Stimulated activated CD4-positive, alpha-beta T cell treated with anti-CD3 and anti-CD28 coated beads, Interleukin-15, amount 100 ng/mL, for 48 hours (primary cell): ENCODE measurements around the gene GAS2L1.

Experiments used
- DNase-seq, 2 donors: peaks; one replicate each; pipeline ENCODE4 v3.0.0-alpha.2; 2020; ENCODE audit warnings: low read depth in 2 of 2

Gene GAS2L1

DNA sequence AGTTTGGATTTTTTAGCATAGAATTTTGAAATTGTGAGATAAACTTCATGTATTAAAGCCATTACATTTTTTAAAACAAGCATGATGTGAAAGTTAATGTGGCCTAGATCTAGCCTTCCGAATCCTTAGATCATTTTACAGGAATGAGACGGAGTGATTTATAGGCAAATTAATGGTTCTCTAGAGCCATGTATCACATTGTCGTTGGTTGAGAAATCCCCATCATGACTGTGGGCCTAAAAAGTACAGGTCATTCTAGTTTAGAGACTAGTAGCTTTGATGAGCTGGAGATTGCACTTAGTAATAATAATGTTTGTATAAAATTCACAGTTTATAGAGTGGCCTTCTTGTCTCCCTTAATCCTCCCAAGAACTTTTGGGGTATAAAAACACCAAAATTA lies 31.3 kb upstream of the GAS2L1 start:
- DNase-seq, result no peak

DNA sequence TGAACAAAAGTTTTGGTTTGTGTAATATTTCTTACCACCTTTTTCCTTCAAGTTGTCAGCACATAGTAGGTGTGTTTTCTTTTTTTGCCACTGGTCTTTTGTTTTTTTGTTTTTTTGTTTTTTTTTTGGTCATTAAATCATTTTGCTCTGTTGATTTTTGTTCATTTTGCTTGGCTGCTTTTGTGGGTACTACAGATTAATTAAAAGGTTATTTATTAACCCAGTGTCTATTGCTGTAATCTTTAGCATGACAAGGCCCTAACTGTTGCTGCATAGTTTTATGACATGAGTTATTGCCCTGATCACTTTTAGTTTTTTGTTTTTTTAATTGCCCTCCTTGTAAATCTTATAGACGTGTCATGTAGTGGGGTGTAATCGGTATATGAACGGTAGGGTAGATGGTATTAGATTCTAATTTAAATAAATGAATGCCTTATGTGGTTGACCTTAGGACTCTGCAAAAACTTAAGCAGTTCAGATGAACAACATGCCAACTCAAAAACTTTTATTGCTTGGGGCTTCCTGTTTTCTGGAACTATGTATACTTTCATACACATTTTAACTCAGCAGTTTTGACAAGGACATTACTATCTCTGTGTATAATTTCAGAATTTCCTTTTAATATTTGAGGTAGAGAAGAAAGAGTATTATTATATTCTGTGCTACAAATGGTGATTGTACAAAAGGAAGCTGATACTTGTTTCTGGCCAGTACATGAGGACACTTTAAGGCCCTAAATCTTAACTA lies 30.5 kb upstream of the GAS2L1 start:
- no peak for DNase-seq

DNA sequence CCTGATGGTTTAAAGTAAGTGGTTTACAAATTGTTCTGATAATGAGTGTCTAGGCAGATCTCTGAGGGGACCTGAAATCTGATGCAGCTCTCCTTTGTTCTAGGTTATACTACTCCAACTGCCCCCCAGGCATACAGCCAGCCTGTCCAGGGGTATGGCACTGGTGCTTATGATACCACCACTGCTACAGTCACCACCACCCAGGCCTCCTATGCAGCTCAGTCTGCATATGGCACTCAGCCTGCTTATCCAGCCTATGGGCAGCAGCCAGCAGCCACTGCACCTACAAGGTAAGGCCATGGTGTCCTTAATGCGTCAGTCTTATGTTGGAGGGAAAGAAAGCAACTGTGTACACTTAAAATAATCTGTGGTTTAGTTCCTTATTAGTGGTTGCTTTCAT lies 28.5 kb upstream of the GAS2L1 start:
- DNase-seq, result no peak

DNA sequence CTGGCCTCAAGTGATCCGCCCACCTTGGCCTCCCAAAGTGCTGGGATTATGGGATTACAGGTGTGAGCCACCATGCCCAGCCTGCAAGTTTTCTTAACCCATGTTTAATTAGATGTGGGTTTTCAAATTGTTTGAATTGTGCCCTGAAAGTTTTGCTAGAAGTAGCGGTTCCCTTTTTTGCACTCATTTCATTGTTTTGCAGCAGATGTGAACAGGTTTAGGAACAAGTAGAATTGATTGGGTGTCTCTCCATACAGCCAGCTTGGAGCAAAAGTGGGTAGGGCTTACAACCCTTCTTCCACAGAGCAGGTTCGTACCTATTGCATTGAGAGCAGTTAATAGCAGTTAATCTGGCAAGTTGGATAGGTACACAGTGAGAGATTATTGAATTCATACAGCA lies 22.3 kb upstream of the GAS2L1 start:
- DNase-seq, result no peak

DNA sequence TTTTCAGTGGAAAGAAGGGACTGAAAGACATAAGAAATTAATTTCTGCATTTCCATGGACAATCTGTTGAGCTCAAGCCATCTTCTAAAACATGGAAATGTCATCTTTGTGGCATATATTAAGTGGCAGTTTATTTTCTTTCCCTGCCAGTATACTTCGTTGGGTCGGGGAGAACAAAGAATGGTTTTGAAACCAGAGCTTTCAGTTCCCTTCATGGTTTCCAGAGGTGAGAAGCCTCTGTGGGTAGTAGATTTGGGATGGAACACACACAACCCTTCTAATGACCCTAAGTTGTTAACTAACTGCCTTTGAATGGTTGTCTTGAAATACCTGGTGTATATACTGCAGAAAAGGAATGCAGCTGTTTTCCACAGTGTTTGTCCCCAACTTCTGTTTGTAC lies 17.6 kb upstream of the GAS2L1 start:
- no peak for DNase-seq

DNA sequence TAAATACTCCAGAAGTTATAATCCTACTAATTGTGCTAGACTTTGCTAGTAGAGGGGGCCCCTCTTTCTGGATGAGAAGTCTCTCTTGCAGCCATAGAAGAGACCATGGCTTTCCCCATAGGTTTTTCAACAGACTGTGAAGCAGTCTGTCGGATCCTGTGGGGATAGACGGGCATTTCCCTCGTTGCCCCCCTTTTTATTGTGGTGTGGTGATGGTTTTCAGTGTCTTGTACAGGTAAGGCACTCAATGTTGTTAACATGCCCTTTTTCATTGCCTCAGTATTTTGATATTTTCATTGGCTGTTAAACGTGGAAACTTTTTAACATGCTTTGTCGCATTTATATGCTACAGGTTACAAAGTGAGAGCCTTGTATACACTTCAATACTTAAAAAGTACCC lies 16.4 kb upstream of the GAS2L1 start:
- DNase-seq, result no peak

DNA sequence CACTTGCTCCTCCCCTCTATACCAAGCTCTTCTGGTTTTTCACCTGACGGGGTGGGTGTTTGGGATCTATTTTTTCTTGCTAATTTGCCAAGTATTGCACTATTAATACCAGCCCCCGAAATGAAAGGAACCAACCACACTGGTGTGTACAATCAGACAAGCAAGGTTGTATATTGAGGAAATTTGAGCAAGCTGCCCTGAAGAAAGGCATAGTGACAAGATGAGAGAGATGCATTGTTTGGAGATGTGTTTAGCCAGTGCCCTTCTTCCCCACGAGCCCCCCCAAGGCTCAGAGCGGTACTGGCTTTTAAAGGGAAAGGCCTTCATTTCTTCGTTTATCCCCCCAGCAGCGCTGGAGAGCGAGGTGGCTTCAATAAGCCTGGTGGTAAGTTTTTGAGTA lies 15.2 kb upstream of the GAS2L1 start:
- no peak for DNase-seq

DNA sequence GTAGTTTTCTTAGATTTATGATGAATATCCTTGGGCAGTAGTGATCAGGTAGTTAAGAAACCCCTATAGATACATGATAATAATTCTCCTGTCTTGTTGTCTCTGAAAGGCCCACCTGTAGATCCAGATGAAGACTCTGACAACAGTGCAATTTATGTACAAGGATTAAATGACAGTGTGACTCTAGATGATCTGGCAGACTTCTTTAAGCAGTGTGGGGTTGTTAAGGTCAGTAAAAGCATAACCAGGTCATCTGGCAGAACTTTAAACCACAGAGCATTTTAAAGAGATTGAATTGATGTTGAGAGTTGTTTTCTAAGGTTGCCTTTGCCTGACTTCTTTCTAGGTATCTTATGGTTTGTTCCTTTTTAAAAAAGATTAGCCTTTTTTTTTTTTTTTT lies 14.1 kb upstream of the GAS2L1 start:
- no peak for DNase-seq

DNA sequence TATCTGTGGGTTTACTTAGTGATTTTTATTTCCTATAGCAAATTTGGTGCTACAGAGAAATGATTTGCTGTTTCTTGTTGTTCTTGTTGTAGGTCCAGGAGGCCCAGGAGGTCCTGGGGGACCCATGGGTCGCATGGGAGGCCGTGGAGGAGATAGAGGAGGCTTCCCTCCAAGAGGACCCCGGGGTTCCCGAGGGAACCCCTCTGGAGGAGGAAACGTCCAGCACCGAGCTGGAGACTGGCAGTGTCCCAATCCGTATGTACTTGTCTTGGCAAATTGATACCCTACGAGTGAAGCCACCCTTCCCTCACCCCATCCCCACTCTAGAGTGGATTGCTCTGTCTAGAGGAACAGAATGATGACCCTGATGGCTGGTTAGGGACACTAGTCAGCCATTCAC lies 7.8 kb upstream of the GAS2L1 start:
- no peak for DNase-seq

DNA sequence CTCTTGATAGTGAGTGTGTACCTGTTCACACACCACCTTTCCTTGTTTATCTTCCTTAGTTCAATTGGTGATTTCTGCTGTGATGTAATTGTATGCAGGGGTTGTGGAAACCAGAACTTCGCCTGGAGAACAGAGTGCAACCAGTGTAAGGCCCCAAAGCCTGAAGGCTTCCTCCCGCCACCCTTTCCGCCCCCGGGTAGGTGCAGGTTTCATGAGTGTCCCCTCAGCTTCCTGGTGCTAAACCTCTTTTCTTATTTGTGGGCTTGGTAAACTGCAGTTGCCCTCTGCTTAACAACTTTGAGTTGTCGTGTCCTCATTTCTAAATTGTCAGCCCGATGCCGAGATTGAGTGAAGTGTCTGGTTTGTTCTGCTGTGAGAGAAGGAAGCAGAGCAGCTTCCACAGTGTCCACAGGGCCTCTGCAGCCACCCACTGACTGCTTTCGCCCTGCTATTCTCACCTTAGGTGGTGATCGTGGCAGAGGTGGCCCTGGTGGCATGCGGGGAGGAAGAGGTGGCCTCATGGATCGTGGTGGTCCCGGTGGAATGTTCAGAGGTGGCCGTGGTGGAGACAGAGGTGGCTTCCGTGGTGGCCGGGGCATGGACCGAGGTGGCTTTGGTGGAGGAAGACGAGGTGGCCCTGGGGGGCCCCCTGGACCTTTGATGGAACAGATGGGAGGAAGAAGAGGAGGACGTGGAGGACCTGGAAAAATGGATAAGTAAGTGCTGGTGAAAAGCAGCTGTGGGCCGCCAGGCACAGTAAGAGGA lies 7.1 kb upstream of the GAS2L1 start:
- DNase-seq, result no peak

DNA sequence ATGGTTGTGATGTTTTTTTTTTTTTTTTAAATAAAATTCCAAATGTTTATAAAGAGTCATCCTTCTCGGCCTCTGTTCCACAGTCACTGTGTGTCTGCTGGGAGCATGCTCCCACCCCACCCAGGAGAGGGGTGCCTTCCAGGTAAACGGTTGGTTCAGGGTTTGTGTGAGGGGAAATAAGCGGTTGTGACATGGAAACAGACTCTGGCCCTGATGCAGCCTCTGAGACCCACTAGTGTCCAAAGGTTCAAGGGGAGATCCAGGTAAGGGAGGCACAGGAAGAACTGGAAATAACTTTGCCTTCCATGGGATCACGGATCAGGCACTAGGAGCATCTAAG lies 6.0 kb upstream of the GAS2L1 start:
- DNase-seq, result no peak

DNA sequence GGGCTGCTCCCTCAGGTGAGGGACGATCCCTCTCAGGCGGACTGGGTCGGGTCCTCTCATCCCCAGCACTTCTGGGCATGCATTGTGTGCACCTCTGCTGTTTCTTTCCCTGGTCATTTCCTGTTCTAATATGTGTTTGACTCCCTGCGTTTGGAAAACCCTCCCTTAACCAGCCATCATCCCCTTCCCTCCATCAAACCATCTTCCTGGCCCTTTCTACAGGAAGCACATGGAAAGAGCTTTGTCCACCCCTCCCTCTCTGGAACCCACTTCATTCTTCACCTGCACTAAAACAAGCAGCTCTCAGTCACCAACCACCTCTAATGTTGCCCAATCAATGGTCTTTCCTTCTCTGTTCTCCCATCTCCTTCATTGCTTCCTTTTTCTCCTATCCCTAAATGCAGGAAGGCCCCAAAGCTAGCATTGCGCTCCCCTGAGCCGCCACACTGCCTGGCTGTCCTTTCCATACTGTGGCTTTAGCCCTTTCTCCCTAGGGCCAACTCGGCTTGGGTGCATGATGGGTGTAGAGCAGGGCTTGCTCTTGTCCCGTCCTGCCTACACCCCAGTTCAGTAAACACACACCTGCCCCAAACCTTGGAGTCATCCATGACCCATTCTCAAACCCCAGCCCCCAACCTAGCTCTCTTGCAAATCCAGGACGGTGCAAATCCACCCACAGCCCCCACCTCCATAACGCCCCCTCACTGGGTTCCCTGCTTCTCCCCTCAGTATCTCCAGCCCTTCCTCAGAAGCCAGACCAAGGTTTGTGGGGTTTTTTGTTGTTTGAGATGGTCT lies 5.4 kb upstream of the GAS2L1 start:
- DNase-seq, result no peak

DNA sequence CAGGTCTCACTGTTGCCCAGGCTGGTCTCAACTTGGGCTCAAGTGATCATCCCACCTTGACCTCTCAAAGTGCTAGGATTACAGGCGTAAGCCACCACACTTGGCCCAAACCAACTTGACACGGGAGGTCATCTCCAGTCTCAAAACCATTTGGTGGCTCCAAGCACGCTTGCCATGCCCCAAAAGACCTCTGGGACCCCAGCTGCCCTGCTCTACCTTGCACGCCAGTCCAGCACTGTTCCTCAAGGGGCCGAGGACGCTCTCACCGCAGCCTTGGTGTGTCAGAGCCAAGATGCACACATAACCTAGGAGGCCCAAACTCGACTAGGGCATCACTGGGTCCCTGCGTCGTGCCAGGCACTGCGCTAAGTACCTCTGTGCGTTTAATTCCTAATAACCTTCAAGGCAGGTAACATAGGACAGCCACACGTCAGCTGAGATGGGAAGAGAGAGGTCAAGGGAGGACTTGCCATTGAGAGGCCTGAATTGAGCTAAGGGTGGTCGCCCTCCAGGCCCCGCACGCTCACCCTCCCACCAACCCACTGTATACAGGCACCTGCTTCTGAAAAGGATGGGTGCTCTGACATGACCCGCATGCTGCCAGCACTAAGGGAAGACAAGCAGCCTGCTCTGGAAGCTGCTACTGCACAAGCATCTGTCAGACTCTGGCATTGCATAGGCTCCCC lies 4.6 kb upstream of the GAS2L1 start:
- no peak for DNase-seq

DNA sequence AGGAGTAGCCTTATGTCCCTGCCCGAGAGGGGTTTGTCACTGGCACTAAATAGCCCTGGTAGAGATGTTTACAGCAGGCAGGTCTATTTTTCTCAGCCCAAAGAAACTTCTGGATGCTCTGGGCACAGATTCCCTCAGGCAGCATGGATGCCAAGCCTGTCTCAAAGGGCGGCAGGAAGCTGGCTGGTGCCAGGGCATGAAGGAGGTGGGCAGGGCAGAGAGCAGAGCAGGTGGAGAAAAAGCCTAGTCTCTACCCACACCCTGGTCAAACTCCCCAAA lies 4.1 kb upstream of the GAS2L1 start:
- DNase-seq, result no peak

DNA sequence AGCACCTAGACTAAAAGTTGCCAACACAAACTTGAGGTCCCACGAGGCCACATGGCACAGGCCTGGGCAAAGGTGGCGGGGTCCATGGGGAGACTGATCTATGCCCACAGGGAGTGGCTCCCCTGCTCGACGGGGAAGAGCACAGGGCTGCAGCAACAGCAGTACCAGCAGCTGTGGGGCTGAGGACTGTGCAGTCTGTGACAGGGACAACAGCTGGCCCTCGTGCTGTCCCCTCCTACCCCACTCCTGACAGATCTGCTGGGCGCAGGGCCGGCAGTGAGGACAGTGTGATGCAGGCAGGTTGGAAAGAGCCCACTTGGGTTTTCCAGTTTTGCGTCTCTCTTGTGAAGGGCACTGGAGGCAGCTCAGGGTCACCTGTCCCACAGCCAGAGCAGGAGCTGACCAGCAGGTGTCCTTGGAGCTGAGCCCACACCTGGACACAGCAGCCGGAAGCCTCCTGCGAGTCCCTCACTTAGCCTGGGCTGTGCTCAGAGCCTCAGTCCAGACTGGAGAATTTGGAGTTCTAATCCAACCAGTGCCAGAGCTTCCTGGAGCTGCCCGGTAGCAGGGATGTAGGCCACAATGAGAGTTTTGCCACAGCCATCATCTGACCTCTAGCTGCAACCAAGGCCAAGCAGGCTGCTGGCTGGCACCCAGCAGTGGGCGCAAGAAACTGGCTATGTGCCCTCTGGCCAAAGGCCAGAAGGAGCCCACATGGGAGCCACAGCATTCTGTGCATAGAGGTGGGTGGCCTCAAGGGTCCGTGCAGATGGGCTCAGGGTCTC lies 3.6 kb upstream of the GAS2L1 start:
- no peak for DNase-seq

DNA sequence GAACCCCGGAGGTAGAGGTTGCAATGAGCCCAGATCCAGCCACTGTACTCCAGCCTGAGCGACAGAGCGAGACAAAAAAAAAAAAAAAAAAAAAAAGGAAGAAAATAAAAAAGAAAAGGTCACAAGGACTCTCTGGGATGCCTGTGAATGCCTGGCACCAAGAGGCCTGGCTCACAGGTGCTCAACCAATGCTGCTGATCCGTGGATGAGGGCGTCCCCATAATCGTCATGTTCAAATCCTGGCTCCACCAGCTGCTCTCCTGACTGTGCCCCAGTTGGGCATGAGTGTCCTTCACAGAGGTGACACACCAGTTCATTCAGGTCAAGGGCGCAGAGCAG lies 645 bp upstream of the GAS2L1 start:
- DNase-seq, result no peak

DNA sequence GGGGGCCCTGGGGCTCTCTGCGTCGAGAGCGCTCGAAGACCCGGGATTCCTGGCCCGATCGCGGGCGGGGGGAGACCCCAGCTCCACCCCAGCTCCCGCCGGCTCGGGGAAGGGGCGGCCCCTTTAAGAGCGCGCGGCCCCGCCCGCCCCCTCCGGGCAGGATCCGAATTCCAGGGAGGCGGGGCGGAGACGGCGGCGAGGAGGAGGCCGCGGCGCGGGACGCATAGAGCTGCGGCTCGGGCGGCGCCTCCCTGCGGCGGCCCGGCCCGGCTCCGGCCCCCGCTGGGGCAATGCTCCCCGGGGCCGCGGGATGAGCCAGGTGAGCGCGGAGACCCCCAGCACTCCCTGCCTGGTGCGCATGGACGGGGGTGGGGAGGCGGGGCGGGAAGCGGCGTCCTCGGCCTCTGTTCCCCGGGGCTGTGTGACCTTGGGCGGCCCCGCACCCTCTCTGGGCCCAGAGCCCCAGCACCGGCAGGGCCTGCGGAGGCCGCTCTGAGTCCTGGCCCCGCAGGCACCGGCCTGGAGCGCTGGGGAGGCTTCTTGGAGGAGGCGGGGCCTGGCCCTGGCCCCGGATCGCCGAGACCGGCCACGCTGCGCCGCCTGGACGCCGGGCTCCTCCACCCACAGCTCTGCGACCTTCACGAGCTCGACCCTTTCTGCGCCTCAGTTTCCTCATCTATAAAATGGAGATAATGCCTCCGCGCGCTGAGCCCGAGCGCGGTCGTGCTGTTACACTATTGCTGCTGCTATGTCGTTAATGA lies 565 bp downstream of the GAS2L1 start:
- DNase-seq, result no peak

DNA sequence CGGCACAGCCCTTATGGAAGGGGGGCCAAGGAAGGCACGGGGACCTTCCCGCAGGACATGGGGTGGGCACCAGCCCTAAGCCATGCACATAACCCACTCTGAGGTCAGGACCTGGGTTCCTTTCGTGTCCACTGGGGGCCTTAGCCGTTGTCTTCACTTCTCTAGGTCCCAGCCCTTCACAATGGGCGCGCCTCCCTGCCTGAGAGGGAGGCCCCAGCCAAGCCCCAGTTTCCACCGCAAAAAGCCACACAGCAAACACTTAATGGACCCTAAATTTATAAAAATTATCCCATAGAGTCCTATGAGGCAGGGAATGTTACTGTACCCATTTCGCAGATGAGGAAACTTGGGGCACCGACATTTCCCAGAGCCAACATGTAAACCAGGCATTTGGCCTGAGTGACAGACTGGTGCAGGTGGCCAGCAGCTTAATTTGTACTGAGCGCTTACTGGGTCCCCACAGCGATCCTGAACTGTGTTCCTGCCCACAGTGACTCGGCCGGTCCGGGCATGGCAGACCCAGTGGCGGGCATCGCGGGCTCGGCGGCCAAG lies 1.2 kb downstream of the GAS2L1 start:
- DNase-seq, result no peak

DNA sequence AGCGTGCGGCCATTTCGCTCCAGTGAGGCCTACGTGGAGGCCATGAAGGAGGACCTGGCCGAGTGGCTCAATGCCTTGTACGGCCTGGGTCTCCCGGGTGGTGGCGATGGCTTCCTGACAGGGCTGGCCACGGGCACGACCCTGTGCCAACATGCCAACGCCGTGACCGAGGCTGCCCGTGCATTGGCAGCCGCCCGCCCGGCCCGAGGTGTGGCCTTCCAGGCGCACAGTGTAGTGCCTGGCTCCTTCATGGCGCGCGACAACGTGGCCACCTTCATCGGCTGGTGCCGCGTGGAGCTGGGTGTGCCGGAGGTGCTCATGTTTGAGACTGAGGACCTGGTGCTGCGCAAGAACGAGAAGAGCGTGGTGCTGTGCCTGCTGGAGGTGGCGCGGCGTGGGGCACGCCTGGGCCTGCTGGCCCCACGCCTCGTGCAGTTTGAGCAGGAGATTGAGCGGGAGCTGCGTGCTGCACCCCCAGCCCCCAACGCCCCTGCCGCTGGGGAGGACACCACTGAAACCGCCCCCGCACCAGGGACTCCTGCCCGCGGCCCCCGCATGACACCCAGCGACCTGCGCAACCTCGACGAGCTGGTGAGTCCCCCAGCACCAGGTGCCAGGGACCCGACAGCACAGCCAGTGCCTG lies 1.8 kb downstream of the GAS2L1 start:
- DNase-seq, result no peak

DNA sequence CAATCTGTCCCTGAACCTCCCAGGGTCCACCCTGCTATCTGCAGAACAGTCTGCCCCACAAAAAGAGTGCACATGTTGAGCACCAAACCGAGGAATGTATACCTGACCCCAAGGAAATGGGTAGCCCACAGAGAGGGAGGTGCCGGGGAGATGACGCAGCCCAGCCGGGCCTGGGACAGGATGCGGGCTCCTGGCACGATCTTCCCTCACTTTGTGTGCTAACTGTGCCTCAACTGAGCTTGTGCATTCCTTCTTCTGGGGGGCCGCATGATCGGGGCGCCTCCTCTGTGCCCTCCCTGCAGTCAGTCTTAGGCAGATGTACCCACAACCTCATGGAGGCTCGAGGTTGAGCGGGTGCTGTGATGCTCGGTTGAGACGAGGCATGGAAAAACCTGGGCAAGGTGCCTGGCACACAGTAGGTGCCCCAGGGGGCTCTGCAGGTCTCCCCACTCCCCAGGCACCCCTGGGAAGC lies 2.4 kb downstream of the GAS2L1 start:
- DNase-seq, result no peak
